Measurements from ENCODE around the gene KHDC3L. TPM values are rescaled to one million over a fixed set of nuclear protein-coding genes. Genes with fewer than 3 reads are reported as not detected.

KHDC3L gene
- total and polyA plus RNA-seq, 2 of the 8 experiments (the other 6 are each of a cell fraction or from before 2014, with no cell fraction given), result 0.11 TPM; not detected in 1

- TF ChIP-seq, protein P1, sequence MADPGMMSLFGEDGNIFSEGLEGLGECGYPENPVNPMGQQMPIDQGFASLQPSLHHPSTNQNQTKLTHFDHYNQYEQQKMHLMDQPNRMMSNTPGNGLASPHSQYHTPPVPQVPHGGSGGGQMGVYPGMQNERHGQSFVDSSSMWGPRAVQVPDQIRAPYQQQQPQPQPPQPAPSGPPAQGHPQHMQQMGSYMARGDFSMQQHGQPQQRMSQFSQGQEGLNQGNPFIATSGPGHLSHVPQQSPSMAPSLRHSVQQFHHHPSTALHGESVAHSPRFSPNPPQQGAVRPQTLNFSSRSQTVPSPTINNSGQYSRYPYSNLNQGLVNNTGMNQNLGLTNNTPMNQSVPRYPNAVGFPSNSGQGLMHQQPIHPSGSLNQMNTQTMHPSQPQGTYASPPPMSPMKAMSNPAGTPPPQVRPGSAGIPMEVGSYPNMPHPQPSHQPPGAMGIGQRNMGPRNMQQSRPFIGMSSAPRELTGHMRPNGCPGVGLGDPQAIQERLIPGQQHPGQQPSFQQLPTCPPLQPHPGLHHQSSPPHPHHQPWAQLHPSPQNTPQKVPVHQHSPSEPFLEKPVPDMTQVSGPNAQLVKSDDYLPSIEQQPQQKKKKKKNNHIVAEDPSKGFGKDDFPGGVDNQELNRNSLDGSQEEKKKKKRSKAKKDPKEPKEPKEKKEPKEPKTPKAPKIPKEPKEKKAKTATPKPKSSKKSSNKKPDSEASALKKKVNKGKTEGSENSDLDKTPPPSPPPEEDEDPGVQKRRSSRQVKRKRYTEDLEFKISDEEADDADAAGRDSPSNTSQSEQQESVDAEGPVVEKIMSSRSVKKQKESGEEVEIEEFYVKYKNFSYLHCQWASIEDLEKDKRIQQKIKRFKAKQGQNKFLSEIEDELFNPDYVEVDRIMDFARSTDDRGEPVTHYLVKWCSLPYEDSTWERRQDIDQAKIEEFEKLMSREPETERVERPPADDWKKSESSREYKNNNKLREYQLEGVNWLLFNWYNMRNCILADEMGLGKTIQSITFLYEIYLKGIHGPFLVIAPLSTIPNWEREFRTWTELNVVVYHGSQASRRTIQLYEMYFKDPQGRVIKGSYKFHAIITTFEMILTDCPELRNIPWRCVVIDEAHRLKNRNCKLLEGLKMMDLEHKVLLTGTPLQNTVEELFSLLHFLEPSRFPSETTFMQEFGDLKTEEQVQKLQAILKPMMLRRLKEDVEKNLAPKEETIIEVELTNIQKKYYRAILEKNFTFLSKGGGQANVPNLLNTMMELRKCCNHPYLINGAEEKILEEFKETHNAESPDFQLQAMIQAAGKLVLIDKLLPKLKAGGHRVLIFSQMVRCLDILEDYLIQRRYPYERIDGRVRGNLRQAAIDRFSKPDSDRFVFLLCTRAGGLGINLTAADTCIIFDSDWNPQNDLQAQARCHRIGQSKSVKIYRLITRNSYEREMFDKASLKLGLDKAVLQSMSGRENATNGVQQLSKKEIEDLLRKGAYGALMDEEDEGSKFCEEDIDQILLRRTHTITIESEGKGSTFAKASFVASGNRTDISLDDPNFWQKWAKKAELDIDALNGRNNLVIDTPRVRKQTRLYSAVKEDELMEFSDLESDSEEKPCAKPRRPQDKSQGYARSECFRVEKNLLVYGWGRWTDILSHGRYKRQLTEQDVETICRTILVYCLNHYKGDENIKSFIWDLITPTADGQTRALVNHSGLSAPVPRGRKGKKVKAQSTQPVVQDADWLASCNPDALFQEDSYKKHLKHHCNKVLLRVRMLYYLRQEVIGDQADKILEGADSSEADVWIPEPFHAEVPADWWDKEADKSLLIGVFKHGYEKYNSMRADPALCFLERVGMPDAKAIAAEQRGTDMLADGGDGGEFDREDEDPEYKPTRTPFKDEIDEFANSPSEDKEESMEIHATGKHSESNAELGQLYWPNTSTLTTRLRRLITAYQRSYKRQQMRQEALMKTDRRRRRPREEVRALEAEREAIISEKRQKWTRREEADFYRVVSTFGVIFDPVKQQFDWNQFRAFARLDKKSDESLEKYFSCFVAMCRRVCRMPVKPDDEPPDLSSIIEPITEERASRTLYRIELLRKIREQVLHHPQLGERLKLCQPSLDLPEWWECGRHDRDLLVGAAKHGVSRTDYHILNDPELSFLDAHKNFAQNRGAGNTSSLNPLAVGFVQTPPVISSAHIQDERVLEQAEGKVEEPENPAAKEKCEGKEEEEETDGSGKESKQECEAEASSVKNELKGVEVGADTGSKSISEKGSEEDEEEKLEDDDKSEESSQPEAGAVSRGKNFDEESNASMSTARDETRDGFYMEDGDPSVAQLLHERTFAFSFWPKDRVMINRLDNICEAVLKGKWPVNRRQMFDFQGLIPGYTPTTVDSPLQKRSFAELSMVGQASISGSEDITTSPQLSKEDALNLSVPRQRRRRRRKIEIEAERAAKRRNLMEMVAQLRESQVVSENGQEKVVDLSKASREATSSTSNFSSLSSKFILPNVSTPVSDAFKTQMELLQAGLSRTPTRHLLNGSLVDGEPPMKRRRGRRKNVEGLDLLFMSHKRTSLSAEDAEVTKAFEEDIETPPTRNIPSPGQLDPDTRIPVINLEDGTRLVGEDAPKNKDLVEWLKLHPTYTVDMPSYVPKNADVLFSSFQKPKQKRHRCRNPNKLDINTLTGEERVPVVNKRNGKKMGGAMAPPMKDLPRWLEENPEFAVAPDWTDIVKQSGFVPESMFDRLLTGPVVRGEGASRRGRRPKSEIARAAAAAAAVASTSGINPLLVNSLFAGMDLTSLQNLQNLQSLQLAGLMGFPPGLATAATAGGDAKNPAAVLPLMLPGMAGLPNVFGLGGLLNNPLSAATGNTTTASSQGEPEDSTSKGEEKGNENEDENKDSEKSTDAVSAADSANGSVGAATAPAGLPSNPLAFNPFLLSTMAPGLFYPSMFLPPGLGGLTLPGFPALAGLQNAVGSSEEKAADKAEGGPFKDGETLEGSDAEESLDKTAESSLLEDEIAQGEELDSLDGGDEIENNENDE (IDR thresholded peaks at IDR 0.05; ENCODE audit: insufficient replicate concordance, low read length), result no peak
- TF ChIP-seq RAD21 (IDR thresholded peaks at IDR 0.05 in 1 of 2, conservative IDR thresholded peaks at IDR 0.05 in 1 of 2; ENCODE audit: low read depth in 2 of 2, low read length in 2 of 2), result no peak
- no peak for TF ChIP-seq NANOG (IDR thresholded peaks at IDR 0.05; ENCODE audit: insufficient read depth, low read depth, low read length, poor library complexity, severe bottlenecking)
- no peak for TF ChIP-seq CHD1 (IDR thresholded peaks at IDR 0.05; ENCODE audit: low read depth, low read length)
- TF ChIP-seq SP1 (IDR thresholded peaks at IDR 0.05; ENCODE audit: low read depth, low read length), result no peak
- TF ChIP-seq BCL11A (IDR thresholded peaks at IDR 0.05; ENCODE audit: low read depth in 2 of 2, low read length in 2 of 2), result no peak
- TF ChIP-seq JUN (IDR thresholded peaks at IDR 0.05; ENCODE audit: low read depth, low read length), result no peak
These were observed 1.7 kb downstream of the KHDC3L start (continued) for GRCh38 chr6:73364121-73364520.

Measured in H1 (cell line).